ENCODE data around the gene FAS.
A peak's percentile ranks its signal among the peaks of the same experiment; 100 is the strongest.

The FAS gene

DNA sequence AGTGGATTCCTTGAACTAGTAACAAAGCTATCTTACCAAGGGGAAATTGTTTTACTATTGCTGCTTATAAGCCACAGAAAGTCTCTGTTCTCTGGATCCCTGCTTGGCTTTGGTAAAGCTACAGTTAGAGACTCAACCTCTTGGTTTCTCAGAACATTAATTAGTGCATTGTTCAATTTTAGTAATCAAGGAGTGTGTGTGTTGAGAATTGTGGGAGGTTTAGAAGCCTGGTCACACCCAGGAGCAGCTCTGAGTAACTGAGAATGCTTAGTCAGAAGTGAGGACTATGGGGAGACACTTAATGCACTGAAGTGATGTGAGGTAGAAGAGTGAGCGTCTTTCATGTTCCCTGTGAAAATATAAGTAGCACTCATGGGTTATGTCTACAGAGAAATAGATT, 29.8 kb upstream of the FAS start:
- Mint-ChIP-seq H3K36me3 (peaks cover 3% of the 10 kb centered on the region), H3K4me3 (no peak overlapping the region), H3K27me3 (no peaks in the 10 kb centered on the region), H3K4me1 (no peaks in the 10 kb centered on the region), H3K9me3 (no peaks in the 10 kb centered on the region), H3K27ac (no peak overlapping the region)
- no peak for ATAC-seq (ENCODE audit: low read depth)
- DNase-seq (ENCODE audit: low spot score in 2 of 2) = no peak

DNA sequence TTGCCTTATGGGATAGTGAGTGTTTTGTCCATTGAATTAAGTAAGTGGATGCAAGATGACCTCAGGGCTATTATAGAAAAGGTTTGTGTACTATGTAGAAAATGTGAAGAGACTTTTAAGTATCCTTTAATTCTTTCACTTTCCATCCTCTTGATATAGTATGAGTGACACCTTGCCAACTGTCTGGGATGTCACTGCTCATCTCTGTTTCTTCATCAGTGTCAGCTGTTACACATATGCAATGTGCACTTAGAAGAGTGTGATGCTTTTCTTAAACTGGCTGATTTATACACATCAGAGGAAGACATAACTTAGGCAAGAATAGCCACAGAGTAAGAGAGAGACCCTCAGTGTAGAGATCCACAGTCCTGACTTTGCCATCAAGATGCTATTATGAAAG, 29.3 kb upstream of the FAS start:
- no peak overlapping the region for H3K27ac Mint-ChIP-seq
- peaks cover 3% of the 10 kb centered on the region for H3K36me3 Mint-ChIP-seq
- no peaks in the 10 kb centered on the region for H3K4me1 Mint-ChIP-seq
- no peaks in the 10 kb centered on the region for H3K27me3 Mint-ChIP-seq
- H3K9me3 Mint-ChIP-seq = no peaks in the 10 kb centered on the region
- no peak overlapping the region for H3K4me3 Mint-ChIP-seq
- ATAC-seq (ENCODE audit: low read depth) (no peak), DNase-seq (ENCODE audit: low spot score in 2 of 2) (no peak)

DNA sequence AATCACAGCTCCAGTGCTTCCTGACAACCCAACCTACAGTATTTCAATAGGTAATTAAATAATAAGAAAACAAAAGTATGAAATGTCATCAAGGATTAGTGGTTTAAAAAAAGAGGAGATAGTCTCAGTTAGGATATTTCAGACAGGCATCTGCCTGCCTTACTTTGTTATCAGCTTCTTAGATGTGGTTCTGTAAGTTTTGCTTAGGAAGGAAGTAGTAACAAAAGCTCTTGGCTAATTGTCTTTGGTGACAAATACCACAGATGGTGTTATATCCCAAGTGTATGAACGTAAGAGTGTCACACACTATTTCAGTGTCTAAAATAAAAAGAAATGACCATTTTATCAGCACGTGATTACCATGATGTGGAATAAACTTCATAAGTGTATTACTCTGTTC, 28.3 kb upstream of the FAS start:
- peaks cover 3% of the 10 kb centered on the region for H3K36me3 Mint-ChIP-seq
- H3K27ac Mint-ChIP-seq = no peak overlapping the region
- ATAC-seq (ENCODE audit: low read depth) (no peak), DNase-seq (ENCODE audit: low spot score in 2 of 2) (no peak)
- H3K27me3 Mint-ChIP-seq = no peaks in the 10 kb centered on the region
- H3K4me1 Mint-ChIP-seq = no peaks in the 10 kb centered on the region
- H3K9me3 Mint-ChIP-seq = no peaks in the 10 kb centered on the region
- H3K4me3 Mint-ChIP-seq = no peak overlapping the region

DNA sequence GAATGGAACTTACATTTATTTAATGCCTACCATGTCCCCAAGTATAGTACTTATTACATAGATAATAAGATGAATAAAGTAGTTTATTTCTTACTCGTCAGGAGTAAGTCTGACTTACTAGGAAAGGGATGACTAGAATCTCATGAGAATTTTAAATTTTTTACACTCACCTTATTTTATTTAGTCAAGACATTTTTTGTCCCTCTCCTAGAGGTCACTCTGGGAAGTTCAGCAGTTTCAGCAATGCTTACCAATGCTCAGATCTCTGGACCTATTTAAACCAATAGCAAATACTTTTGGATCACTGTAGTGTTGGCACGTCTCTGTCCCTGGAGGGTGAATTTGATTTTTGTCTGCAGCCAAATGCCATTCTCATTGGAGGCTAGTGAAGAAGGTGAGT, 27.3 kb upstream of the FAS start:
- ATAC-seq (ENCODE audit: low read depth) = no peak
- Mint-ChIP-seq H3K4me3 (no peak overlapping the region), H3K4me1 (no peaks in the 10 kb centered on the region), H3K36me3 (peaks cover 3% of the 10 kb centered on the region), H3K9me3 (no peaks in the 10 kb centered on the region), H3K27ac (no peak overlapping the region), H3K27me3 (no peaks in the 10 kb centered on the region)
- DNase-seq (ENCODE audit: low spot score in 2 of 2) = no peak

DNA sequence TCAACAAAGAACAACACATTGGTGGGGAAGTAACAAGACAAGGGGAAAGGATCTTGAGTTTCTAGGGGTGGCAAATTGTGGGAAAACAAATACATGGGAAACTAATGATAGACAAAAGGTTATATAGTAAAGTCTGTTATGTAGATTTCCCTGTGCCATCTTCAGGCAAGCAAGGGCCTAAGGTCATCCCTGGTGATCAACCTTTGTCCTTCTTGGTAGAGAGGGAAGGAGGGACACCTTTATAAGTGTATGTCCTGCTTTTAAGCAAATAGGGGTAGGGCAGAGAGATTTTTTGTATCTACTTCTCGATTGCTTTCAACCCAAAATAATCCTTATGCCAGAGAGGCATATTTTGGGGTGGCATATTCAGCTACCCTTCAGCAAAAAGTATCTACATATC, 26.2 kb upstream of the FAS start:
- no peak overlapping the region for H3K27ac Mint-ChIP-seq
- H3K36me3 Mint-ChIP-seq = peaks cover 3% of the 10 kb centered on the region
- no peaks in the 10 kb centered on the region for H3K27me3 Mint-ChIP-seq
- H3K4me3 Mint-ChIP-seq = no peak overlapping the region
- DNase-seq (ENCODE audit: low spot score in 2 of 2) (no peak), ATAC-seq (ENCODE audit: low read depth) (no peak)
- no peaks in the 10 kb centered on the region for H3K9me3 Mint-ChIP-seq
- no peaks in the 10 kb centered on the region for H3K4me1 Mint-ChIP-seq

DNA sequence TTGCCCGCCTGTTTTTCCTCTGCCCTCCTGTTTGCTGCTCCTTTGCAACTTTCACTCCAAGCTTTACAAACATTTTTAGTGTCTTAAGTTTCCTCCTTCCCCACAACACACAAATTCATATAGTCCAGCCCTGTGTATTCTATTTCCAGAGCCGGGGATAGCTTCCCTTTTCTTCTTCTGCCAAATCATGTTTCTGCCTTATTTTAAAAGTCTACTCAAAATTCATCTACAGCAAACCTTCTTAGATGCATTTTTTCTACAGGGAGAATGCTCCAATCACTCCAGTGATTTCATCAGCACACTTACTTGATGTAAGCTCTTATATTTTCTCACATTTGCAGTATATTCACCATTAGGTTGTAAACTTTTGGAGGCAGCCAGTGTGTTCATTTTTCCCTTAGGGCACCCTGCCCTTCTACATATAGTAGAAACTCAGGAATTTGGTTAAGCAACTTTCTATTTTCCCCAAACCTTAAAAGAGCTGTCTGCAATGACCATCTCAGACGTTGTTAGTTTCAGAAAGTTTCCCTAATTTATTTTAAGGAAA, 25.7 kb upstream of the FAS start:
- H3K36me3 Mint-ChIP-seq = peaks cover 3% of the 10 kb centered on the region
- ATAC-seq (ENCODE audit: low read depth) = no peak
- no peaks in the 10 kb centered on the region for H3K27me3 Mint-ChIP-seq
- no peak for DNase-seq (ENCODE audit: low spot score in 2 of 2)
- H3K4me1 Mint-ChIP-seq = no peaks in the 10 kb centered on the region
- H3K27ac Mint-ChIP-seq = no peak overlapping the region
- H3K4me3 Mint-ChIP-seq = no peak overlapping the region
- no peaks in the 10 kb centered on the region for H3K9me3 Mint-ChIP-seq

DNA sequence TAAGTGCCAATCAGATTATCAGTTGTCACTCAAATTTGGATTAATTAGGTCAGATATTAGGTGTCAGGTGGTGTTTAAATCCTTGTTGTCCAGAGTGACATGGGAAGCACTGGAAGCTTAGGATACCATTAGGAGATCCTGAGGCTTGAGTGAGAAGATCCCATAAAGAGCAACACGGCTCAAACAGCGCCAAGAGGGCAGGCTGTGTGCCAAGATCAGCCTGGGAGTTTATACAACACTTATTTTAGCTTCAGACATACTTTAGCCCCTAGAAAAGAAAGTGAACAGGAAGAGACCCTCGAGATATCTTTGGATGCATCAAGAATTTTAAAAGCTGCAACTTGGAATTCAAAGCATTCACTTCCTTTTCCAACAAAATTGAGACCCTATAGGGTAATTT, 23.8 kb upstream of the FAS start:
- H3K4me1 Mint-ChIP-seq = no peaks in the 10 kb centered on the region
- DNase-seq (ENCODE audit: low spot score in 2 of 2) = no peak
- H3K27ac Mint-ChIP-seq = no peak overlapping the region
- H3K27me3 Mint-ChIP-seq = no peaks in the 10 kb centered on the region
- H3K36me3 Mint-ChIP-seq = peaks cover 3% of the 10 kb centered on the region
- H3K4me3 Mint-ChIP-seq = no peak overlapping the region
- no peak for ATAC-seq (ENCODE audit: low read depth)
- no peaks in the 10 kb centered on the region for H3K9me3 Mint-ChIP-seq

DNA sequence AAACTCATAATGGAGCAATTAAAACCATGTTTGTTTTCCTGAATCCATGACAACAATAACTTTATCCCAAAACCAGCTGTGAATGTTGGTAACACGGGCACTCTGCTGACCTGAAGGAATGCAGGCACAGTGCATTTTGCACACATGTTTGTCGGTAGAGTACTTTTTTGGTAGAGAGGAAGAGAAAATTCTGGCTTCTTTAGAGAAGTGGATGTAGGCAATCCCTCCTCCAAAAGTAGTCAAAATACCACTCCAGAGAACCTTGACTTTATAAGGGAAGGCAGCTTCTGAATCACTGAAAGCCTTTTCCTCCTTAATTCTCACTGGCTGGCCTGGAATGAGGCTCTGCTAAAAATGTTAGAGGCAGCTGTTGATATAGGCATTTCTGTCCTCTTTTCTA, 22.2 kb upstream of the FAS start:
- H3K4me3 Mint-ChIP-seq = no peak overlapping the region
- no peaks in the 10 kb centered on the region for H3K27me3 Mint-ChIP-seq
- no peaks in the 10 kb centered on the region for H3K9me3 Mint-ChIP-seq
- no peaks in the 10 kb centered on the region for H3K36me3 Mint-ChIP-seq
- no peak for DNase-seq (ENCODE audit: low spot score in 2 of 2)
- H3K4me1 Mint-ChIP-seq = no peaks in the 10 kb centered on the region
- H3K27ac Mint-ChIP-seq = no peak overlapping the region
- no peak for ATAC-seq (ENCODE audit: low read depth)

DNA sequence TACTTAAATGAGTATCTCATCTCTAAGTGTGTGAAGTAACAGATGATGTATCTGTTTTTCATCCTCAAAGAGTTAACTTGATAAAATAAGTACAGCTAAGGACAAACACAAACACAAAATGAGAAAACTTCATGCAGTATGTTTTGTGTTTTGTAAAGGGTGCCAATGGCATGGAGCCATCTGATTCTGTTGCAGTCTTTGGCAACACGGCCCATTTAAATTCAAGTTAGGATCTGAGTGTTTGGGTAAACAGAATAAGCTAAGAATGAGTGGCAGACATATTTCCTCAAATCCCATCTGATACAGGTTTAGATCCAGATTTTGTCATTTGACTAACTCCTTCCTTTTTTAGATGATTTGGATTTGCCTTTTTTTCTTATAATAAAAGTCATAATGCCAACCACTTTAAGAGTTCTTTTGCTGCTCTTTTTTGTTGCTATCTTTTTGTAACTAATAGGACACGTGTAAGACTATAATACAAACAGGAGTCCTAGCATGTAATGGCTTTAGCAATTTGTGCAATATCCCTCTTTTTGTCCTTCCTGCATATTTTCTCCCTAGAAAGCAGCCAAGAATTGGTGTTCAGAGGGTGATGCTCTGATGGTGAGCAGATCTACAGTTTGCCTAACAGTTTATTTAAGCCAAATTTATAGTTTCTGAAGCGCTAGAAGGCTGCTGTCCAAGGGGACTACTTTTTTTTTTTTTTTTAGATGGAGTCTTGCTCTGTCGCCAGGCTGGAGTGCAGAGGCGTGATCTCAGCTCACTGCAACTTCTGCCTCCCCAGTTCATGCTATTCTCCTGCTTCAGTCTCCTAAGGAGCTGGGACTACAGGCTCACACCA, 19.2 kb upstream of the FAS start:
- Mint-ChIP-seq H3K36me3 (no peaks in the 10 kb centered on the region), H3K4me1 (peaks cover 2% of the 10 kb centered on the region), H3K27ac (no peak overlapping the region), H3K9me3 (no peaks in the 10 kb centered on the region), H3K27me3 (no peaks in the 10 kb centered on the region), H3K4me3 (no peak overlapping the region)
- ATAC-seq (ENCODE audit: low read depth) (no peak), DNase-seq (ENCODE audit: low spot score in 2 of 2) (no peak)

DNA sequence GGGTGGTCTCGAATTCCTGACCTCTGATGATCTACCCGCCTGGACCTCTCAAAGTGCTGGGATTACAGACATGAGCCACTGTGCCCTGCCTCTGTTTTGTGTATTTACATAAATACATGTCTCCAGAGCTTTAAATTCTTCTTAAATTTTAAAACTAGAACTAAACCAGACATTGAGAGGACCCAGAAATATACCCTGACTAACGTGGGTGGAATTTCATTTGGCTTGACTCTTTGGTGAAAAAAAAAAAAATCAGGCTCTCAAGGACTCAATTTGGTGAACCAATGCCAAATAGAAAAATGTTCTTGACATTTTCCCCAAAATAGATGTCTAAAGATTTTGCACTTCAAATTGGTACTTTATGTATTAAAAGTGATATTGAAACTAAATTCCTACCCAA, 16.6 kb upstream of the FAS start:
- no peaks in the 10 kb centered on the region for H3K36me3 Mint-ChIP-seq
- no peak overlapping the region for H3K4me3 Mint-ChIP-seq
- no peaks in the 10 kb centered on the region for H3K9me3 Mint-ChIP-seq
- DNase-seq (ENCODE audit: low spot score in 2 of 2) (no peak), ATAC-seq (ENCODE audit: low read depth) (no peak)
- no peak overlapping the region for H3K27ac Mint-ChIP-seq
- H3K4me1 Mint-ChIP-seq = peaks cover 2% of the 10 kb centered on the region
- H3K27me3 Mint-ChIP-seq = no peaks in the 10 kb centered on the region

DNA sequence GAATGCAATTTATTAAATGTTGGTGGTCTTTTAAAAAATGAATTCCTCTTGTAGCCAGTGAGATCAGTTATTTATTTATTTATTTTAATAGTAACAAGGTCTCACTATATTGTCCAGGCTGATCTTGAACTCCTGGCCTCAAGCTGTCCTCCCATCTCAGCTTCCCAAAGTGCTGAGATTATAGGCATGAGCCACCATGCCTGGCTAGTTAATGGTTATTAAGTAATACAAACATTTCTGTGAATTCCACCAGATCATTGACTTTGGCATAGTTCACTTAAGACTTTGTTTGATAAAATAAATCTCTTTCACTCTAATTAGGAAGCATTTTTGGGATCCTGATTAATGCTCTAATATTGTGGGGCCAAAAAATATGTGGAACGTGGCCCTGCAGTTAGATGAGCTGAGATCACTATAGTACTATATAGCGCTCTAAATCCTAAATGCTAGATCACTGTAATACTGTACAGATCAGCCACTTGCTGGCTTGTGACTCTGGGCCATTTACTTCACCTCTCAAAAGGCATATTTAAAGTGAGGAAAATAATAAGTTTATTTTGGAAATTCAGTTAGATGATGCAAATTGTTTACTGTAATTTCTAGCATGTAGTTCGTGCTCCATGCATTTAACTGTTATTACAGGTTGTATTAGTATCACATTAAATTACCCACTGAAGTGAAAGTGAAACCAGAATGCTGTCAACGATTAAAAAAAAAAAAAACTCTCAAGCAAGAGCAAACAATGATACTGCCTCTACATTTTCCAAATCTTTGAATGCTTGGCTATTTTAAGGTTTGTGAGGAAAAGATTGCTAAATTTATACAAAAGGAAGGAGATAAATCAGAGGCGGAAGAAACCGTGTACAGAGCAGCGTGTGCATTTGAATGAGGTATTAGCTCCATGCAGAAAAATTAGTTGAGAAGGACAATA, 15.9 kb upstream of the FAS start:
- Mint-ChIP-seq H3K27me3 (no peaks in the 10 kb centered on the region), H3K9me3 (no peaks in the 10 kb centered on the region), H3K4me3 (peak overlapping the region; percentile 100), H3K4me1 (peaks cover 2% of the 10 kb centered on the region), H3K36me3 (no peaks in the 10 kb centered on the region), H3K27ac (peak overlapping the region; percentile 96)
- ATAC-seq (ENCODE audit: low read depth) (peak; percentile 62), DNase-seq (ENCODE audit: low spot score in 2 of 2) (no peak)

DNA sequence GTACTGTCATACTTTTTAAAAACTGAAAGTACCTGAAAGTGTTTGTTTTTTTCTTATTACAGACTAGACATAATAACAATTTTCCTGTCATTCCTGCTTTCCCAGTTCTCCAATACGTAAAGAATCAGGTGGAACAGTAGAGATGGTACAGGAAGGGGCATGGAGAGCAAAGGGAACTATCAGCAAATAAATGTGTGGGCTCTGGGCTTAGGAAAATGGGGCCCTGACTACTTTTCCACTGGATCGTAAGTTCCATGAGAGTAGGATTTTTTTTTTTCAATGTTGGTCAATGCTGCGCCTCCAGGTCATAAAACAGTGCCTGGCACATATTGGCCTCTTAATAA, 15.2 kb upstream of the FAS start:
- peak overlapping the region; percentile 96 for H3K27ac Mint-ChIP-seq
- no peak for ATAC-seq (ENCODE audit: low read depth)
- H3K4me1 Mint-ChIP-seq = peaks cover 4% of the 10 kb centered on the region
- no peaks in the 10 kb centered on the region for H3K9me3 Mint-ChIP-seq
- H3K4me3 Mint-ChIP-seq = peak overlapping the region; percentile 100
- H3K36me3 Mint-ChIP-seq = no peaks in the 10 kb centered on the region
- no peaks in the 10 kb centered on the region for H3K27me3 Mint-ChIP-seq
- DNase-seq (ENCODE audit: low spot score in 2 of 2) = no peak

DNA sequence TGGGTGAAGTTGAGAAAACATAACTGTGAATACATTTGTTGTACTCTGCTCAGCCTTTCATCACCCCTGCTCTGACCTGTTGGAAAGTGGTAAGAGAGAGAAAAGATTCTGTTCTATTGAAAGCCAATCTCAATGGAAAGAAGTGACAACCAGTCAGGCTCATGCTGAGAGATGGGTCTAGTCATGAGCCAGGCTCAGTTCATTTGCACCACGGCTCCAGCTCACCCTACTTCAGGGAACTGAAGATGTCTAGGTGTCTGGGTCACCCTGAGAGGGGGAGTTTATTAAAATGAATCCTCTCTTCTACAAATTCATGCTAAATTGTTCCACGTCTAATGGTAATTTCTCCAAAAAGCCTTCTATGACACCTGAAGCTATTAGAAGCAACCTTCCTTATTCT, 12.1 kb upstream of the FAS start:
- ATAC-seq (ENCODE audit: low read depth) (no peak), DNase-seq (ENCODE audit: low spot score in 2 of 2) (no peak)
- no peaks in the 10 kb centered on the region for H3K27me3 Mint-ChIP-seq
- no peaks in the 10 kb centered on the region for H3K9me3 Mint-ChIP-seq
- no peak overlapping the region for H3K4me3 Mint-ChIP-seq
- no peak overlapping the region for H3K27ac Mint-ChIP-seq
- H3K4me1 Mint-ChIP-seq = peaks cover 4% of the 10 kb centered on the region
- H3K36me3 Mint-ChIP-seq = no peaks in the 10 kb centered on the region

DNA sequence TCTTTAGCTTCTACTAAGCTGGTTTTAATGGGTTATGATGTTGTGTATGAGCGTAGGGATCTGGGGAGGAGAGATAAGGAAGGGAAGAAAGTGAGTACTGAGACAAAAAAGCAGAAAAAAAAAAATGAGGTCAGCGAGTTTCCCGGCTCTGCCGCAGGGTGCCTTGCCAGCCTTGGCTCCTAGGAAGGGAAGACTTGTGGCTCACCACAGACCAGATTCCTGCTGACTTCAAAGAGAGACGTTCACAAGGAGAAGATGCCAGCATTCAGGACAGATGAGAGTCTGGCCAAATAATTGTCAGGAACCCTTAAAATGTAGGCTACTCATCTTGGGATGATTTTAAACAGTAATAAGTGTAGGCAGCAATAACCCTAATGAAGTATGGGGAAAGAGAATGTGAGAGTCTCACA, 11.4 kb upstream of the FAS start:
- ATAC-seq (ENCODE audit: low read depth) = no peak
- Mint-ChIP-seq H3K27me3 (no peaks in the 10 kb centered on the region), H3K27ac (no peak overlapping the region), H3K36me3 (no peaks in the 10 kb centered on the region), H3K4me3 (no peak overlapping the region), H3K4me1 (peaks cover 4% of the 10 kb centered on the region), H3K9me3 (no peaks in the 10 kb centered on the region)
- no peak for DNase-seq (ENCODE audit: low spot score in 2 of 2)
